Muscle of arm (tissue), 12 donors: ENCODE data around the gene PAFAH1B1. TPM values are rescaled to one million over a fixed set of nuclear protein-coding genes. Genes with fewer than 3 reads are reported as not detected.

Source experiments
- DNase-seq: peaks from one replicate; pipeline ENCODE4 v3.0.0-alpha.2; 2013
- polyA plus RNA-seq, 12 donors: library from polyadenylated mRNA; unstranded; fragments of 120-200 nt; gene quantifications; one replicate each; pipeline ENCODE4 v1.2.1, GENCODE V29; 2013; ENCODE audit not compliant: insufficient read length in 12 of 12

Gene PAFAH1B1
- polyA plus RNA-seq, 12 donors: 70.3 to 131 (median 108) TPM; not detected in 1

GRCh38 chr17:2713881-2714280 is 120.4 kb downstream of the PAFAH1B1 start:
- no peak for DNase-seq

- DNase-seq: no peak
Observed at GRCh38 chr17:2716649-2717048, 123.2 kb downstream of the PAFAH1B1 start.

GRCh38 chr17:2718150-2718938 is 124.9 kb downstream of the PAFAH1B1 start:
- no peak for DNase-seq

- no peak for DNase-seq
Observed at GRCh38 chr17:2719861-2720260, 126.4 kb downstream of the PAFAH1B1 start.

- DNase-seq: no peak
Observed at GRCh38 chr17:2721603-2722002, 128.1 kb downstream of the PAFAH1B1 start.

- DNase-seq: no peak
Observed at GRCh38 chr17:2722611-2723010, 129.2 kb downstream of the PAFAH1B1 start.

GRCh38 chr17:2723505-2723996 is 130.1 kb downstream of the PAFAH1B1 start:
- no peak for DNase-seq

GRCh38 chr17:2723997-2724783 is 130.7 kb downstream of the PAFAH1B1 start:
- peak; percentile 45 for DNase-seq

GRCh38 chr17:2724784-2725164 is 131.3 kb downstream of the PAFAH1B1 start:
- DNase-seq: peak; percentile 35

- DNase-seq: no peak
Observed at GRCh38 chr17:2730764-2731353, 137.4 kb downstream of the PAFAH1B1 start.

- no peak for DNase-seq
Observed at GRCh38 chr17:2731807-2732206, 138.4 kb downstream of the PAFAH1B1 start.

- DNase-seq: no peak
Observed at GRCh38 chr17:2734939-2735338, 141.5 kb downstream of the PAFAH1B1 start.

Other genes with a start within 250 kb of the PAFAH1B1 start
- gene MNT, start 192.6 kb upstream of the PAFAH1B1 start, polyA plus RNA-seq: 10 to 100 TPM in 10 of 12 donors, 1 to 10 TPM in 1, not detected in 1; 9.5 to 26.0 (median 14.5) TPM
- 10 to 100 TPM; 10.8 to 74.4 (median 23.7) TPM for gene METTL16, start 81.8 kb upstream of the PAFAH1B1 start, polyA plus RNA-seq
- 10 to 100 TPM in 11 of 12 donors, not detected in 1; 32.6 to 57.7 (median 38.1) TPM for gene CLUH, start 118.1 kb downstream of the PAFAH1B1 start, polyA plus RNA-seq
- under 1 TPM in 9 of 12 donors, not detected in 3; 0.09 to 0.47 (median 0.16) TPM for gene CCDC92B, start 156.0 kb downstream of the PAFAH1B1 start, polyA plus RNA-seq
- gene RAP1GAP2, start 202.8 kb downstream of the PAFAH1B1 start, polyA plus RNA-seq: 1 to 10 TPM in 11 of 12 donors, not detected in 1; 1.4 to 7.8 (median 2.6) TPM